ENCODE measurements around the gene SLC2A1. TPM values are rescaled to one million over a fixed set of nuclear protein-coding genes. Genes with fewer than 3 reads are reported as not detected.

Gene SLC2A1
- total RNA-seq, 1 donor from 2014 or later: 192 TPM

GRCh38 chr1:42927274-42927841, 31.3 kb downstream of the SLC2A1 start:
- Mint-ChIP-seq H3K27me3 (peaks cover under 1% of the 10 kb centered on the region), H3K9me3 (no peaks in the 10 kb centered on the region), H3K4me1 (ENCODE audit: unreplicated experiment) (peaks cover 28% of the 10 kb centered on the region), H3K36me3 (peaks cover 28% of the 10 kb centered on the region), H3K27ac (peak overlapping the region; percentile 95), H3K4me3 (peak overlapping the region; percentile 65)
- DNase-seq (ENCODE audit: extremely low spot score, unreplicated experiment): no peak
- no peak for TF ChIP-seq CTCF (conservative IDR thresholded peaks at IDR 0.05)

GRCh38 chr1:42926879-42927242, 31.8 kb downstream of the SLC2A1 start:
- Mint-ChIP-seq H3K27me3 (no peaks in the 10 kb centered on the region), H3K9me3 (no peaks in the 10 kb centered on the region), H3K4me1 (ENCODE audit: unreplicated experiment) (peaks cover 24% of the 10 kb centered on the region), H3K27ac (peak overlapping the region; percentile 95), H3K4me3 (peak overlapping the region; percentile 65), H3K36me3 (peaks cover 27% of the 10 kb centered on the region)
- no peak for DNase-seq (ENCODE audit: extremely low spot score, unreplicated experiment)
- no peak for TF ChIP-seq CTCF (conservative IDR thresholded peaks at IDR 0.05)

GRCh38 chr1:42926235-42926878, 32.3 kb downstream of the SLC2A1 start:
- peaks cover 23% of the 10 kb centered on the region for H3K4me1 Mint-ChIP-seq (ENCODE audit: unreplicated experiment)
- no peak for DNase-seq (ENCODE audit: extremely low spot score, unreplicated experiment)
- no peak overlapping the region for H3K4me3 Mint-ChIP-seq
- no peaks in the 10 kb centered on the region for H3K9me3 Mint-ChIP-seq
- H3K36me3 Mint-ChIP-seq: peaks cover 26% of the 10 kb centered on the region
- H3K27ac Mint-ChIP-seq: peak overlapping the region; percentile 95
- no peaks in the 10 kb centered on the region for H3K27me3 Mint-ChIP-seq
- no peak for TF ChIP-seq CTCF (conservative IDR thresholded peaks at IDR 0.05)

GRCh38 chr1:42924851-42925760, 33.6 kb downstream of the SLC2A1 start:
- no peak for TF ChIP-seq CTCF (conservative IDR thresholded peaks at IDR 0.05)

GRCh38 chr1:42924082-42924850, 34.4 kb downstream of the SLC2A1 start:
- Mint-ChIP-seq H3K27me3 (no peaks in the 10 kb centered on the region), H3K4me1 (ENCODE audit: unreplicated experiment) (peaks cover 20% of the 10 kb centered on the region), H3K4me3 (peak overlapping the region; percentile 86), H3K27ac (peak overlapping the region; percentile 95), H3K36me3 (peaks cover 21% of the 10 kb centered on the region), H3K9me3 (no peaks in the 10 kb centered on the region)
- DNase-seq (ENCODE audit: extremely low spot score, unreplicated experiment): peak; percentile 94
- peak; percentile 61 for TF ChIP-seq CTCF (conservative IDR thresholded peaks at IDR 0.05)

More at GRCh38 chr1:42924851-42925760, 33.6 kb downstream of the SLC2A1 start:
- Mint-ChIP-seq H3K36me3 (peaks cover 22% of the 10 kb centered on the region), H3K27ac (peak overlapping the region; percentile 95), H3K4me3 (peak overlapping the region; percentile 86), H3K27me3 (no peaks in the 10 kb centered on the region), H3K4me1 (ENCODE audit: unreplicated experiment) (peaks cover 20% of the 10 kb centered on the region), H3K9me3 (no peaks in the 10 kb centered on the region)
- no peak for DNase-seq (ENCODE audit: extremely low spot score, unreplicated experiment)
